Upper lobe of right lung (tissue), 1 donor: ENCODE results near the gene XIST. TPM values are rescaled to one million over a fixed set of nuclear protein-coding genes. Genes with fewer than 3 reads are reported as not detected.

ENCODE experiments used
- ATAC-seq: fragments of 200-7000 bp; cut with Tn5 transposase; one replicate; pipeline ENCODE4 v1.9.1; 2020; ENCODE audit warnings: mild to moderate bottlenecking, moderate library complexity
- DNase-seq: peaks from one replicate; pipeline ENCODE4 v3.0.0-alpha.2; 2020
- H3K27ac ChIP-seq: fragments of 200-600 bp; one replicate; pipeline ENCODE4 v1.8.0; 2022
- H3K27me3 ChIP-seq: fragments of 200-600 bp; one replicate; pipeline ENCODE4 v1.8.0; 2022; ENCODE audit warnings: mild to moderate bottlenecking
- H3K36me3 ChIP-seq: fragments of 200-600 bp; one replicate; pipeline ENCODE4 v1.8.0; 2022
- H3K4me1 ChIP-seq: fragments of 200-600 bp; one replicate; pipeline ENCODE4 v1.8.0; 2022
- H3K4me3 ChIP-seq: fragments of 200-600 bp; one replicate; pipeline ENCODE4 v1.8.0; 2022; ENCODE audit warnings: mild to moderate bottlenecking
- H3K9me3 ChIP-seq: fragments of 200-600 bp; one replicate; pipeline ENCODE4 v1.8.0; 2022
- CTCF ChIP-seq: fragments of 200-600 bp; IDR thresholded peaks from one replicate; pipeline ENCODE4 v1.8.0; 2022; ENCODE audit warnings: antibody characterized with exemption
- intact Hi-C: fragments of 100-400 bp; cut with DNase I; formaldehyde crosslinking; loops from one replicate; pipeline ENCODE4 v1.11.0; 2022
- total RNA-seq: library from RNA; stranded (reverse); fragmentation: NEBNext Ultra II Directional; extraction: Animal tissue kit (Norgen Biotek cat#: 25700); gene quantifications from one replicate; pipeline ENCODE4 v1.2.1, GENCODE V29; 2021
- donor health status: DM: no; HTN: yes; CAD: no; lungs with severe emphysema.

XIST gene
- total RNA-seq, 1 donor from 2014 or later, result 0.12 TPM

- intact Hi-C loops, result no loop called here
- no peak overlapping the region for H3K4me3 ChIP-seq
- no peaks in the 10 kb centered on the region for H3K4me1 ChIP-seq
- H3K27ac ChIP-seq, result no peak overlapping the region
- ATAC-seq (no peak), DNase-seq (no peak)
- no peak for TF ChIP-seq CTCF
- no peaks in the 10 kb centered on the region for H3K36me3 ChIP-seq
- H3K9me3 ChIP-seq, result no peaks in the 10 kb centered on the region
- H3K27me3 ChIP-seq, result no peaks in the 10 kb centered on the region
Measured at GRCh38 chrX:73851014-73852009, 1.2 kb downstream of the XIST start.

DNA sequence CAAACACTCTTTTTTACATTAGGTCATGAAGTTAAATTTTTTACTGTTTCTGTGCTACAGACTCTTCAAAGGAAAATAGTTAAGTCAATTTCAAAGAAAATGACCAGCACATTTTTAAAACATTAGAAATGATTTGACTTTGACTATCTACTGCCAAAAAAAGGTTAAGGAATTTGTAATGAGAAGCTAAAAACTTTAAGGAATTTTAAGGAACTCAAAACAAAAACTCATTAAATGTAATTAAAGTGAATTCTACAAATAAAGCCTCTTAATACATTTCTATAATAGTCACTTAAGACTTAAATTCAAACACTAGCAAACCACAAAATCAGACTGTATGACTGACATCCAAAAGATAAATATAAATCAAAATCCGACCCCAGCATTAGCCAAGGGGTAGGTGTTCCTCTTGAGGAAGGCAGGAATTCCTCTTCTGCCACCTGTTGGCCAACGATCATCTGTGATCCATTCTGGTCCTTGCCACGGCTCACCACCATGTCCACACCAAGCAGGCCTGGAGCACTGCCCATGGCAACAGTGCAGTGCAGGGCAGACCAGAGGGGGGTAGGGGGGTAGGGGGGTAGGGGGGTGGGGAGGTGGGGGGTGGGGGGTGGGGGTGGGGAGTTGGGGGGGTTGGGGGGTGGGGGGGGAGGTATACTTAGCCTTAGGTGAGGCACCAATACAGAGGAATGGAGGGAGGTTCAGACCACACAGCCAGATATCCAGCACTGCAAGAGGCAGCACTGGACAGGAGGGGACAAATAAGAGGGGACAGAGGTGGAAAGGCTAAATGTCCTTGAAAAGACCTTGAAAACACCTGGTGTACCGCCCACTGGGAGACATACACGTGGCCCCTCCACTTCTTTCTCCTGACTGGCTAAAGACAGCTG is 2.1 kb downstream of the XIST start:
- DNase-seq (no peak), ATAC-seq (no peak)
- H3K36me3 ChIP-seq, result no peaks in the 10 kb centered on the region
- no peaks in the 10 kb centered on the region for H3K4me1 ChIP-seq
- no peak for TF ChIP-seq CTCF
- H3K27me3 ChIP-seq, result no peaks in the 10 kb centered on the region
- intact Hi-C loops, result no loop called here
- no peak overlapping the region for H3K27ac ChIP-seq
- no peaks in the 10 kb centered on the region for H3K9me3 ChIP-seq
- no peak overlapping the region for H3K4me3 ChIP-seq

GRCh38 chrX:73849073-73849472 is 3.4 kb downstream of the XIST start:
- no peaks in the 10 kb centered on the region for H3K9me3 ChIP-seq
- DNase-seq (no peak), ATAC-seq (no peak)
- intact Hi-C loops, result no loop called here
- H3K27me3 ChIP-seq, result no peaks in the 10 kb centered on the region
- no peak overlapping the region for H3K27ac ChIP-seq
- TF ChIP-seq CTCF, result no peak
- H3K4me1 ChIP-seq, result no peaks in the 10 kb centered on the region
- H3K36me3 ChIP-seq, result no peaks in the 10 kb centered on the region
- no peak overlapping the region for H3K4me3 ChIP-seq

GRCh38 chrX:73847991-73848390 is 4.5 kb downstream of the XIST start:
- intact Hi-C loops, result no loop called here
- H3K27me3 ChIP-seq, result no peaks in the 10 kb centered on the region
- no peak overlapping the region for H3K4me3 ChIP-seq
- H3K27ac ChIP-seq, result no peak overlapping the region
- no peak for TF ChIP-seq CTCF
- no peaks in the 10 kb centered on the region for H3K9me3 ChIP-seq
- DNase-seq, result no peak
- H3K36me3 ChIP-seq, result no peaks in the 10 kb centered on the region
- no peak for ATAC-seq
- H3K4me1 ChIP-seq, result no peaks in the 10 kb centered on the region

- intact Hi-C loops, result no loop called here
- no peak for DNase-seq
- no peaks in the 10 kb centered on the region for H3K9me3 ChIP-seq
- TF ChIP-seq CTCF, result no peak
- ATAC-seq, result no peak
- no peaks in the 10 kb centered on the region for H3K27me3 ChIP-seq
- no peaks in the 10 kb centered on the region for H3K36me3 ChIP-seq
- no peak overlapping the region for H3K27ac ChIP-seq
- H3K4me1 ChIP-seq, result no peaks in the 10 kb centered on the region
- no peak overlapping the region for H3K4me3 ChIP-seq
Measured at GRCh38 chrX:73847100-73847499, 5.4 kb downstream of the XIST start.
